DMS79 (cell line): ENCODE data around the gene ZC3H8.
"Not testable (repeated sequence)": the region's sequence is repeated elsewhere in the genome, so short reads cannot be mapped to it uniquely, and the experiment has no call there.

ENCODE experiments used
- DNase-seq: peaks from one replicate; lab custom pipeline; 2025; lab: John Stamatoyannopoulos, UW

ZC3H8 gene

DNA sequence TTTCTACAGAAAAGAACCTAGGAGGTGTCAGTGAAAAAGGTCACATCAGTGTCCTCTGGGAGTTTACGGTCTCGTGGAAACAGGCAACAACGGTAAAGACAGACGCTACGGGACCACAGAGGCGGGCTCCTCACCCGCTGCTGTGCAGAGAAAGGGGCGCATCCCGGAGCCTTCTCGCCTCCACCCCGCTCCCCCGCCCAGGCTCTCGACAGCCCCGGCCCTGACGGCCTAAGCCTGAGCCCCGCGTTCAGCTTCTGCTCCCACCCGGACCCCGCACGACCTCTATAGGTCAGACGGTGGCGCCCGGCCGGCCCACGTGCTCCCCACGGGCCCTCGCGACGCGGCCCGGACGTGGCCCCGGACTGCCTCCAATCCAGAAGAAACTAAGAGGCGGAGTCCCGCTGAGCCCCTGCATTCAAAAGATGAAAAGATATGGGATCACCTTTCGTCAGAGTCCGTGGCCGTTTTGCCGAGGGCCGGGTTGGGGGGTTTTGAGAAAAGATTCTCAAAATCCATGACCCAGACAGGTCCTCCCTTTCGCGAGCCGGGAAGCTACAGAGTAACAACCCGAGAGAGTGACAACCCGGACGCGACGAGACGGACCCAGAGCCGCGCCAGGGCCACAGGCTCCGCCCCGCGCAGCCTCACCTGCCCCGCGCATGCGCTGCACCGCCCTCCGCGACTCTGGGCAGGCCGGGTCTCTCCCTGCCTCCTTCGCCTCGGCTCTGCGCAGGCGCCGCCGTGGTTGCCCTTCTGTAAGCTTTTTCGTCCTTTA, at the start of gene ZC3H8:
ZC3H8 (minus strand) TSS at position 577 of the 775 bp plus-strand sequence; CDS start at position 516, 61 bp downstream.
- peak; percentile 86 for DNase-seq

DNA sequence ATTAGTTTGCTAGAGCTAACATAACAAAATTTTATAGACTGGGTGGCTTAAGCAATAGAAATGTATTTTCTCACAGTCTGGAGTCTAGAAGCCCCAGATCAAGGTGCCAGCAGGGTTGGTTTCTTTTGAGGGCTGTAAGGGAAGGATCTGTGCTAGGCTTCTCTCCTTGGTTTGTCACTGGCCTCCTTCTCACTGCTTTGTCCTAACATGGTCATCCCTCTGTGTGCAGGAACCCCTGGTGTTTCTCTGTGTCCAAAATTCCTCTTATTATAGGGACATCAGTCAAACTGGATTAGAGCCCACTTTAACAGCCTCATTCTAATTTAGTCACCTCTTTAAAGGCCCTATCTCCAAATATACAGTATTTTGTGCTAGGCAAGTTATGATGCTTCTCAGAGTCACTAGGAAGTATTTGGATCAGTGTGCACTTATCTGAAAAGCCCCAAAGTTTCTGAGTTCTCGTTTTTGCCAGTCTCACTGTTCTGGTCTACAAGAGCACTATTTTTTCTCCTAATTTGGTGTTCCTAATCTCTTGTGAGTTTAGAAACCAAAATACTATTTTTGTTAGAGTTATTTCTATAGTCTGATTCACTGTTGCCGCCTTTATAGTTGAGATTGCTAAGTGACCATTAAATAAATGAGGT, 49.6 kb upstream of the ZC3H8 start:
- DNase-seq: no peak

DNA sequence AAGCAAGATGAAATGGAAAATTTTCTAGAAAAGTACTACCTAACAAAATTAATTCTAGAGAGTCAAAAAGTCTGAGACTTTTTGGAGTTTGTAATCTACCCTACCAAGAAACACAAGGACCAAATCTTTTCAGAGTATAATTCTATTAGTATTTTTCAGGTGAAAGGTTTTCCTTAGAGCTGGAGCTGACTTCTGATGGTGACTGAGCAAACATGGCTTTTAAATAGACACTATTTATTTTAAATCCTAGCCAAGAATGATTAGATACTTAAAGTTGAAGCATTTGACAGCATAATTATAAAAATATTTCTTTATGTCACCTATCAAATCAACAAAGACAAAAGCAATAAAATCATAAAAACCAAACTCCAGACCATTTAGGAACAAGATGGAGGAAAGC, 47.1 kb upstream of the ZC3H8 start:
- no peak for DNase-seq

DNA sequence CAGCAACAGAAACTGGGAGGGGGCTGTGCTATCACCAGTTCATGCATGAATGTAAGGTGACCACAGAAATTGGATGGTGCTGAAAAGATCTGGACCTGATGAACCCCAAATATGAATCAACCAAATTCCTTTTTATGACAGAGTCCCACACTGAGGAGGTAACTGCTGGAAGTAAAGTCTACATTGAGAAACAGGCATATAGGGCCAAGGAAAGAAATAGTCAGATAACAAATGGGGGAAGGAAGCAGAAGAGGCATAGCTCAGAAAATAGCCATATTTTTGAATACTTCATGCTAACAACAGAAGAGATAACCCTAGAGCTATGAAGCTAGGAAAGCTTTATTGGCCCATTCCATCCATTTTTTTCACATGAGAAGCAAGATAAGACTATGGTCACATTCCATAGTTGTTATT, 46.3 kb upstream of the ZC3H8 start:
- DNase-seq: no peak

DNA sequence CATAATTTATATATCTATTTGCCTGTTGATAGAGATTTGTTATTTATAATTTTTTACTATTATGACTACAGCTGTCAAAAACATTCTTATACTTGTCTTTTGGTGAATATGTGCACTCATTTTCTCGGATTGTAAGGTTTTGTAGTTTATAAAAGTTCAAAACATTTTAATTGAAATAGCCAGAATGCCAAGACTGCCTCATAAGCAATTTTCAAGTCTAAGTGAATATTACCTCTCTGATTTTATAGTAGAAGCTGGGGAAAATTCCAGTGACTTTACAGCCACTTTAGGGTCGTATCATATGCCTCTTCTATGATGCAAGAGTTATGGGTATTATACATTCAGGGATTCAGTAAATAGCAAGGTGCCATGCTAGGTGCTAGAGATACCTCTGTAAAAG, 41.6 kb upstream of the ZC3H8 start:
- no peak for DNase-seq

DNA sequence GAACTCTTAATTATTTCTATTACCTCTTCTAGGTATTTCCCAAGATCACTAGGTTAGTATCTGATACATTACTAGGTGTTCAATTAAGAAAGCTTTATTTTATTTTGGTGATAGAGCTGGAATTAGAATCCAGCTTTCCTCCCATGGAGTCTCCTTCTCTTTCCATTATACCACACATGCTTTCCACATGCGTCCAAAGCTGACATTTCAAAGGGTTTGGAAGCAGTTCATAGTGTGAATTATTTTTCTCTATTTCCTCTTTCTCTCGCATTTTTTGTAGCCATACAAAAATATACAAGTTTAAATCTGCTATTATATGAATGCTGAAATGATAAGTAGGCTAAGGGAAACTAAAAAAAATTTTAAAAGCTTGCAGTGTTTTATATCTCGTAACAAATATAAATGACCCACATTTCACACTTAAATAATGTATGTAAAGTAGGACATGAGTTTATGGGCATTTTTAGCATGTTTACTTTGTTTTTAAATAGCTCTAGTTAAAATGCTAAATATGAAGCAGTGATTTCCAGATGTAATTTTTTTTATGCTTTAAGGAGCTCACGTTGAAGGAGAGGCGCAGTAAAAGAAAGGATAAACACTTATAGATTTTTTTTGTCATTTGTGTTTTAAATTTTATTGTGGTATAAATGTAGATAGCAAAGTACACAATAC, 40.7 kb upstream of the ZC3H8 start:
- no peak for DNase-seq

DNA sequence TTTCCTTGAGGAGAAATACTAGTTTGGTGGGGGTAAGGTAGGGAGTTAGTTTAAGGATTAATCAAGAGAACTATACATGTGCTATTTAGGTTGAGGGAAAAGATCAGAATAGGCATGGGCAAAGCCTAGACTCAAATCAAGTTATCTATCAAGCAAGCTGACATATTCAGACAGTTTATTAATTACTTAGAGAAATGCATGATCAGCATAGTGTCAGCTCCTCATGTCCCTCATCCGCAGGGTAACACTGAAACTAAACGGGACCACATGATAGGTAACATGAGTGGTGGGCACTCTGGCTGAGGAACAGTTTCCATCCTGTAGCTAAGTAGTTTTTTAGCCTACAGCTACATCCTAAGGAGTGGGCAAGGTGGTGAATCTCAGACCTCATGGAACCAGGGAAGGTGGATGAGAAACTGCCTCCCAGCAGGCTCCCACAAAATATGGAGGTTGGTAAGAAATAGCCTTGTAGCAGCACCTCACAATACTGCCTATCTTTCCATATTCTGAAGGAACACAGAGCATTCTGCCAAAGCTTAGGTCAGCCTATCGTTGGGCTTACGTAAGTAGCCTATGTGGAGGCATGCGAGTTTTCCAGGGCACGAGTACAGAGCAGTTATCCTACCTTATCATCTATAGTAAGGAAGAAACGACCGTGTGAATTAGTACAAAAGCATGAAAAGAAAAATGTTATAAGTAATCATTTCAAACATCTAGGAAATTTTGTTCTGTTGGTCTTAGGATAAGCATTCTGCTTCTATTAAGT, 39.0 kb upstream of the ZC3H8 start:
- no peak for DNase-seq

DNA sequence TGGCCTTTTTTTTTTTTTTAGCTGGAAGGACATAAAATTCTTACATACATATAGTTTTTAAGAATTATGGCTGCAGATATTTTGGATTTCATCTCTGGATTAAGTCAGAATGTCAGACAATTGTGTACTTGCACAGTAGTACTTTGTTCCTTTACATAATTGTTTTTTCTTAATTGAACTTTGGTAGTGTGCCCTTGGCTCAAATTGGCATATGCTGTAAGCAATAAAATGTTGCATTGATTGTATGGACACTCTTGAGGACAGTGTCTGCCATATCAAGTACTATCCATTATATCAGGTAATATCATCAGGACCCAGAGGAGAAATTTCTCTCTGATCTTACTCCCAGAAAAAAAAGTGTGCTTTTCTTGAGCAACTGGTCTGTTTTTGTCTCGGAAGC, 35.8 kb upstream of the ZC3H8 start:
- DNase-seq: no peak

DNA sequence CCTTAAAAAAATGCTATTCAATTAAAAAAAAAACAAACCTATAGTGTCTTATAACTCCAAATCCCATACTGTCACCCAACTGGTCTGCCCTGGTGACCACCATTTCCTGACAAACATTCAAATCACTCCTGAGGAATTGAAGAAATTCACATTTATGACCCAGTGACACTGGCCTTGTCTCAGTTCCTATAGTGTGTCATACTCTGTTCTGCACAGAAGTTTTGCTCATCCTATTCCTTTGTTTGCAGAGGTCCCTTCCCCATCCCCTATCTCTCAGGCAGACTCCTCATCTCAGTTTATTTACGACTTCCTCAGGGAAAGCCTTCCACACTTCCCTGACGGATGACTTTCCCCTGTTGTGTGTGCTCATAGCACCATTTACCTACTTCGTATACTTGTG, 35.2 kb upstream of the ZC3H8 start:
- no peak for DNase-seq

DNA sequence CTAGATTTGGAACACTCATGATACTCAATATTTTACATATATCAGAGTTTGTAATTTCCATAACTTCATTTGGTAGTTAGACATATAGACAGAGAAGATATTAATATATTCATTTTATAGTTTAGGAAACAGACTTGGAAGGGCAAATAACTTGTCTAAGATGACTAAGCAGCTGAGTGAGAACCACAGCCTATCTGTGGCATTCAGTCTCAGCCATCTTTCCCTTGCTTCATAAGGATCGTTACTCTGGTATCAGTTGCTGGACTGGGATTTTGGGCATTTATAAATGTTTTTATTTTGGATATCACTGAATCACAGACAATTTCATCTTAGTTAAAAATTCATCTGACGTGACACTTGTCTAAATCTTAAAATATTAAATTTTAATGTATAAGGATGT, 28.7 kb upstream of the ZC3H8 start:
- DNase-seq: not testable (repeated sequence)

DNA sequence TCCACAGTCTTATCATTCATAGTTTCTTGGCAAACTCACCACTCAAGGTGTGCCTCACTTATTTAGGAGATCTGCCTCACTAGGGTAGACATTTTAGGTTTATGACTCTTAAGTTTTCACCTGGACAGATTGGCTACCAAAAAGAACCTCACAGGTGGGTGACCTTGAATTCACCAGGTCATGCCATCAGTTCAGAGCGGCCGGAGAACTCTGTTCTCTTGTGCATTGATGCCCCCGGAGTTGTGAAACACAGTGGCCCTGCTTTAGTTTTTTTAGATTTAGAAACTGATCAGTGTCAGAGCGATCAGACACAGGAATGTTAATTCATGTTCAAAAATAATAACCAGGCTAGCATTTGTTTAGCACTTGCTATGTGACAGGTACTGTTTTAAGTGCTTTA, 27.2 kb upstream of the ZC3H8 start:
- not testable (repeated sequence) for DNase-seq

DNA sequence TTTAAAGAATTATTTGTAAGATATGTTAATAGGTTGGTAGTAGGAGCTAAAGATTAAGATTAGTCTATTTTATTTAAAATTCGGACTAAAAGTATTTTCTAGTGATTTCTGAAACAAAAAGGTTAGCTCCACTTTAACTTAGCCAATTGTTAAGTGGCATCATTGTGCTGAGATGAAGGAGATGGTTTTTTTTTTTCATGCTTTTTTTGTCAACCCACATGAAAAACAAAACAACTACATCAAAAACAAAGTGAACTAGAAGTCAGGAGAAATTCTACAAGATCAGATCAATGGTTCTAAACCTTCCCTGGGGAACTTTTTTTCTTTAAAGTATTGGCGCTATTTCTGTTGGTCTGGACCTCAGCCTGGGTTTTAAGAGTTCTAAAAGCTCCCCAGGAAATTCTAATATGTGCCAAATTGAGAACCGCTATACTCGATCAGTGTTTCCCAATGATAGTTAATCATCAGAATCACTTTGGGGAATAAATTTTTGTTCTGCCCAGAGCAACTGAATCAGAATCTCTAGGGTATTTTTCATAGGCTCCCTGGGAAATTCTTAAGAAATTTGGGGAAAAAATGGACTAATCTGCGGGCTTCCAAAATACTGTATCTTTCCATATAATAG, 22.9 kb upstream of the ZC3H8 start:
- no peak for DNase-seq

DNA sequence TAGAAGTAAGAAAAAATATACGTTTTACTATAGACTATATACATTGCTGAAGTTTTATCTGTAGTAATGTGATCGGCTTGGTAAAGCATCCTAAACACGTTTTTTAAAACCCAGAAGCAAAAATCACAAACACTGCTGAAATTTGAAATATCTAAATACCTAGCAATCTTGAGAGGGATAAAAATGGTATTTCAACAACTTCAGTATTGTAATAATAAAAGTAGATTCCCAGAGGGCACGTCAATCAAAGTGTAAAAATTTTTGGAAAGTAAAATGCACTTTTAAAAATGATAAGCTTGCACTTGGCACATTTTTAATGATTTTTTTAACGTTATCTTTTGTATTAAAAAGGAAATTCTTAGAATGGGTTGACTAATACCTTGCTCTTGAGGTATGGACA, 22.1 kb upstream of the ZC3H8 start:
- DNase-seq: no peak

DNA sequence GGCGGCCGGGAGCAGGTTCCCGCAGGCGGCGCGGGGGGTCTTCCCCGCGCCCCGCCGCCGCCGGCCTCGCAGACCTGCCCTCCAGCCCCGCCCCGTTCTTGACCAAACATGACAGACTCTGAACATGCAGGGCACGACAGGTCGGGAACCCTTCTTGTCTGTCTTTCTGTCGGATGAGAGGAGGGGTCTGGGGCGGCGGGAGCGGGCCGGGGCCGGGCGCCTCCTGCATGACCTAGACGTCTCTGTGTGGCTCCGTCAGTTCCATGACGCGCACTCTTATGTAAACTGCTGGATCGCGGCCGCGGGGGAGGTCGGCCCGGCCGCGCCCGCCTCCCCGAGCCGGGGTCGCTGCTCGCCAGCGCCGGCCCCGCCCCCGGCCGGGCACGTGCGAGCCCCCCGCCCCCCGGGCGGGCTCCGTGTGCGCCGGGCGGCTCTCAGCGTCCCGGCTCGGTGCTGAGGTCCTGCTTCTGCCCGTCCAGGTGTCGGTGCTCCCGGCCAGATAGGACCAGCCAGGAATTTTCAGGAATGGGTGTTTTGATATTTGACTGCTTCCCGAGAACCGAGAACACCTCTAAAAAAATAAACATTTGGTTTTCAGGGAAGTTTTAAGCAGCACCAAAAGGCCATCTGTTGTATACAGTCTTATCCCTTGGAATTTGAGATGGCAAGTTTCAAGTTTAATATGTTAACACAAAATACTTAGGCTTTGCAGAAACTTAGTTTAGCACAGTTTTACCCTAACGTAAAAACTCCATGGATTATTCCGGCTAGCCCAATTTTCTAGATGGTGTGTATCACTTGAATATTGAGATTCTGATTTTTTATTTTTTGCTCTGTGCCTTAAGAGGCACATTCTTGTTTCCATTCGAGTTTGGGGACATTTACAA, 21.3 kb upstream of the ZC3H8 start:
- DNase-seq: peak; percentile 73

DNA sequence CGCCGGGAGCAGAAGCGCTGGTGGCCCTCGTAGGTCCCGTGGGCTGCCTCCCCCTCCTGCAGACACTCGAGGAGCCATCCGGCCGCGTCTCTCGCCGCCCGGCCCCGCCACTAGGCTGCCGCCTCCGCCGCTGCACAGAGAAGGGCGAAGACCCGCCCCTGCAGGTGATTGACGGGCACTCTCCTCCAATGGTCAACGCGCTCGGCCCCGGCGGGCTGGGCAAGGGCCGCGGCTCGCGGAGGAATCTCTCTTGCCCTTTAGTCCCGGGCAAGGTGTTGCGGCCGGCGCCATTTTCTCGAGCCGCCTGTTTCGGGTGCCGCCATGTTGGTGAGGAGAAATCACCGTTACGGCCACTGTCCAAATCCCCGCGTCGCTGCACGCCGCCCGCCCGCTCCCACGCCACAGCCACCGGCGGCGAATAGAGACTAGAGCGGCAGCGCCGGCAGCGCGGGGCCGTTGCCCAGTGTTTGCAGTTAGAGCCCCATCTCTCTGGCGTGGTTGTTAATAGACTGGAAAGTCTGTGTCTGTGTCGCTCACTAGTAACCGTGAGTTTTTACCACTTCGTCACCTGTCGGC, 20.6 kb upstream of the ZC3H8 start, which contains the start of gene ZC3H6:
ZC3H6 (plus strand) TSS at position 287 of the 576 bp plus-strand sequence. CDS start 398 bp downstream, outside the sequence.
- DNase-seq: peak; percentile 91

DNA sequence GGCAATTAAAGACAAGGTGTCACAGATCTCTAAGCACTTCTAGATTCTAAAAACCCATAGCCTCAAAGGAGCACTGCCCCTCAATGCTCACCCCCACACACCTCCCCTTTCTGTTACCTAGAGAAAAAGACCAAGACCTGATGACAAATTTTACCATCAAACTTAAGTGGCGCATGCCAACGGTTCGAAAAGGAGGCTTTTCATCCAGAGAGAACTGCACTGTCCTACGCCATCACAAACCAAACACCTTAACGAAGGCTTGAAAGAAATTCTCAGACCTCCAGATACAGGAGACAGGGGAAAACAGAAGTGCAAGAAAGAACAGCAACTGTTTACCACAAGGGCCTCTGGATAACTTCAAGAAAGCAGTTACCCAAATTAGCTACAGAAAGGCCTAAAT, 18.5 kb upstream of the ZC3H8 start:
- DNase-seq: no peak

DNA sequence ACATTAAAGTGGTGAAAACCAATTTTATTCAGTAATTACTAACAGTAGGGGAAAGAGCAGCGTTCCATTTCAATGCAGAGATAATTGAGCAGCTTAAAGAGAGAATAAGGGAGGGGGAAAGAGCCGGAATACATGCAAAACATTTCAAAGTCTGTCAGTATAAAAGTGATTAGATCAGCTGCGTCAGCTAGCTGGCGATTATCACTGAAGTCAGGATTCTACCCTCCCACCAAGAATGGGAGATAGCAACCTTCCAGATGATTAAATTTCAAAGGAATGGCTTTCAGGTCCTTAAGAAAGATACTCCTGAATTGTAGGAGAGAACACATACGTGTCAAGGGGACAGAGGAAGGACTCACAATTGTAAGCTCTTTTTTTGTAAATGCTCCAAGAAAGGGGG, 17.8 kb upstream of the ZC3H8 start:
- no peak for DNase-seq

DNA sequence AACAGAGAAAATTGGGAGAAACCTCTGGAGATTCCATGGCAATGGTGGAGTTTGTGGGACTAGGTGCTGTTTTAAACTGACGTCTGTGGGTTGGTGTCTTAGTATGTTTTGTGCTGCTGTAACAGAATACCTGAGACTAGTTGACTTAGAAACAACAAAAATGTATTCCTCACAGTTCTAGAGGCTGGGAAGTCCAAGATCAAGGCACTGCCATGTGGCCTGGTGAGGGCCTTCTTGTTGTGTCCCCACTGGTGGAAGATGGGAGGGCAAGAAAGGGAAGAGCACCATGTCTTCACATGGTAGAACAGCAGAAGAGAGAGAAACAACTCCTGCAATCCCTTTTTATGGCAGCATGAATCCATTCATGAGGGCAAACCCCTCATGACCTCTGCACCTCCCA, 13.7 kb upstream of the ZC3H8 start:
- no peak for DNase-seq

DNA sequence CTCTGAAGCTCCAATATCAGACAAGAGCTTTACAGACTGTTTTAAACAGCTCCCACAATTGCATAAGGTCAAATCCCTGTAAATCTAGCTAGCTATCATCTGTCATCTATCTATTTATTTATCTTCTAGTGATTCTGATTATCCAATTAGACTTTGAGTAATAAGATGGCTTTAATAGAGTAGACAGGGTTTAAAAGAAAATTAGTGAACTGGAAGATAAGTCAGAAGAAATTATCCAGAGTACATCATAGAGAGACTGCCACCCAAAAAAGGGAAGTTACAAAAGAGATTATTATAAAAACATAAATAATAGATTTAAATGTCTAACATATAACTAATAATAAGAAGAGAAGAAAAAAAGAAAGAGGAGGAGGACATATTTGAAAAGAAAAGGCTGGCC, 8.0 kb upstream of the ZC3H8 start:
- DNase-seq: no peak

DNA sequence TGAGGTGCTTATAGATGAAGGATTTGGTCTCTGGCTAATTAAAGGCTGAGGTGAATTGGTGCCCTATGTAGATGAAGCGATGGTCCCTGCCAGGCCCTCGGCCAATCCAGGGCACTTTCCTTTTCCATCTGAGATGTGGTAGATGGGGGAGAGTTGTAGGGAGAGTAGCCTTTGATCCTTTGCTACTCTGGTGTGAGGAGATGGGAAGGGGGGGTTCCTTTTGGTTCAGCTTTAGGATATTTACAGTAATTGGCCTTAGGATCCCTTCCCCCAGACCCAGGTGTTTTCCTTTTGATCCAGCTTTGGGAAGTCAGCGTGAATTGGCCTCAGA, 5.4 kb upstream of the ZC3H8 start:
- no peak for DNase-seq
